ENCODE measurements around the gene HES5. TPM values are rescaled to one million over a fixed set of nuclear protein-coding genes. Genes with fewer than 3 reads are reported as not detected.

The HES5 gene
- total and polyA plus RNA-seq, 2 of the 13 experiments (the other 11 are each of a cell fraction or from before 2014, with no cell fraction given), result not detected

- TF ChIP-seq TBL1XR1 (IDR thresholded peaks at IDR 0.05; ENCODE audit: borderline replicate concordance, low read length, partially characterized antibody) (no peak), ZNF205 (CRISPR knock-in tag; IDR thresholded peaks at IDR 0.05) (no peak), PHF8 (CRISPR knock-in tag; IDR thresholded peaks at IDR 0.05) (0 out of 2 replicates have a peak, but pooled peaks have one; percentile 10), MXI1 (IDR thresholded peaks at IDR 0.05; ENCODE audit: borderline replicate concordance, low read depth, low read length) (no peak), ZZZ3 (CRISPR knock-in tag; IDR thresholded peaks at IDR 0.05; ENCODE audit: borderline replicate concordance) (0 out of 2 replicates have a peak, but pooled peaks have one; percentile 36), PAX8 (CRISPR knock-in tag; IDR thresholded peaks at IDR 0.05; ENCODE audit: borderline replicate concordance) (no peak), SP4 (CRISPR knock-in tag; IDR thresholded peaks at IDR 0.05) (0 out of 2 replicates have a peak, but pooled peaks have one; percentile 37), RNF219 (CRISPR knock-in tag; IDR thresholded peaks at IDR 0.05) (no peak), TSC22D2 (CRISPR knock-in tag; IDR thresholded peaks at IDR 0.05; ENCODE audit: borderline replicate concordance) (no peak; the same call in 1 of the 2 replicates), CREB3 (CRISPR knock-in tag; IDR thresholded peaks at IDR 0.05) (no peak), ZNF878 (CRISPR knock-in tag; IDR thresholded peaks at IDR 0.05) (no peak), ZNF782 (CRISPR knock-in tag; IDR thresholded peaks at IDR 0.05; ENCODE audit: borderline replicate concordance) (peak; percentile 31; the same call in 1 of the 2 replicates), ZBTB3 (CRISPR knock-in tag; IDR thresholded peaks at IDR 0.05; ENCODE audit: borderline replicate concordance, low read depth) (no peak), SNAPC2 (CRISPR knock-in tag; IDR thresholded peaks at IDR 0.05) (0 out of 2 replicates have a peak, but pooled peaks have one; percentile 25), ZNF83 (CRISPR knock-in tag; IDR thresholded peaks at IDR 0.05; ENCODE audit: borderline replicate concordance) (no peak), KDM5B (CRISPR knock-in tag; IDR thresholded peaks at IDR 0.05; ENCODE audit: borderline replicate concordance) (no peak), ZBTB26 (CRISPR knock-in tag; IDR thresholded peaks at IDR 0.05; ENCODE audit: borderline replicate concordance) (no peak), ZNF10 (CRISPR knock-in tag; IDR thresholded peaks at IDR 0.05; ENCODE audit: borderline replicate concordance, low read depth) (no peak), ARID4A (CRISPR knock-in tag; IDR thresholded peaks at IDR 0.05; ENCODE audit: borderline replicate concordance) (no peak), BRCA1 (CRISPR knock-in tag; IDR thresholded peaks at IDR 0.05) (no peak)
Observed at GRCh38 chr1:2547210-2548067, 17.4 kb upstream of the HES5 start (continued).

Data from HepG2 (cell line).